HL-60 (cell line): ENCODE data around the gene ELOB.

Source experiments
- CTCF ChIP-seq: IDR thresholded peaks from one replicate; pipeline ENCODE4 v1.5.1; 2011; ENCODE audit warnings: low read length, control low read depth, inconsistent platforms; ENCODE audit not compliant: insufficient read depth
- GABPA ChIP-seq: IDR thresholded peaks from 2 replicates; pipeline ENCODE4 v1.6.1; 2012; ENCODE audit warnings: low read depth
- POLR2AphosphoS5 ChIP-seq: IDR thresholded peaks from 2 replicates; pipeline ENCODE4 v1.6.1; 2012; ENCODE audit warnings: low read depth
- TF ChIP-seq, protein P1 (sequence below): IDR thresholded peaks from 2 replicates; pipeline ENCODE4 v1.6.1; 2012; ENCODE audit warnings: low read depth; ENCODE audit not compliant: insufficient replicate concordance

GRCh38 chr16:2739625-2740430 is 37.3 kb downstream of the ELOB start:
- TF ChIP-seq CTCF (no peak), GABPA (no peak), POLR2AphosphoS5 (no peak)
- TF ChIP-seq, protein P1, sequence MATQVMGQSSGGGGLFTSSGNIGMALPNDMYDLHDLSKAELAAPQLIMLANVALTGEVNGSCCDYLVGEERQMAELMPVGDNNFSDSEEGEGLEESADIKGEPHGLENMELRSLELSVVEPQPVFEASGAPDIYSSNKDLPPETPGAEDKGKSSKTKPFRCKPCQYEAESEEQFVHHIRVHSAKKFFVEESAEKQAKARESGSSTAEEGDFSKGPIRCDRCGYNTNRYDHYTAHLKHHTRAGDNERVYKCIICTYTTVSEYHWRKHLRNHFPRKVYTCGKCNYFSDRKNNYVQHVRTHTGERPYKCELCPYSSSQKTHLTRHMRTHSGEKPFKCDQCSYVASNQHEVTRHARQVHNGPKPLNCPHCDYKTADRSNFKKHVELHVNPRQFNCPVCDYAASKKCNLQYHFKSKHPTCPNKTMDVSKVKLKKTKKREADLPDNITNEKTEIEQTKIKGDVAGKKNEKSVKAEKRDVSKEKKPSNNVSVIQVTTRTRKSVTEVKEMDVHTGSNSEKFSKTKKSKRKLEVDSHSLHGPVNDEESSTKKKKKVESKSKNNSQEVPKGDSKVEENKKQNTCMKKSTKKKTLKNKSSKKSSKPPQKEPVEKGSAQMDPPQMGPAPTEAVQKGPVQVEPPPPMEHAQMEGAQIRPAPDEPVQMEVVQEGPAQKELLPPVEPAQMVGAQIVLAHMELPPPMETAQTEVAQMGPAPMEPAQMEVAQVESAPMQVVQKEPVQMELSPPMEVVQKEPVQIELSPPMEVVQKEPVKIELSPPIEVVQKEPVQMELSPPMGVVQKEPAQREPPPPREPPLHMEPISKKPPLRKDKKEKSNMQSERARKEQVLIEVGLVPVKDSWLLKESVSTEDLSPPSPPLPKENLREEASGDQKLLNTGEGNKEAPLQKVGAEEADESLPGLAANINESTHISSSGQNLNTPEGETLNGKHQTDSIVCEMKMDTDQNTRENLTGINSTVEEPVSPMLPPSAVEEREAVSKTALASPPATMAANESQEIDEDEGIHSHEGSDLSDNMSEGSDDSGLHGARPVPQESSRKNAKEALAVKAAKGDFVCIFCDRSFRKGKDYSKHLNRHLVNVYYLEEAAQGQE, result no peak
